GM21786 (cell line): ENCODE results near the gene PRR23C.
"Not testable (repeated sequence)": the region's sequence is repeated elsewhere in the genome, so short reads cannot be mapped to it uniquely, and the experiment has no call there.

Experiments
- ATAC-seq: cut with Tn5 transposase; IDR thresholded peaks from one replicate; pipeline ENCODE4 v1.9.1; 2021; ENCODE audit not compliant: unreplicated experiment

PRR23C gene

GRCh38 chr3:139044366-139045210 lies at the start of gene PRR23C:
Gene PRR23C, minus strand, starts transcription at chr3:139044892. Its CDS starts 272 bp downstream, at chr3:139044620.
- ATAC-seq: no peak

GRCh38 chr3:139093840-139094239 lies 49.1 kb upstream of the PRR23C start:
- ATAC-seq: no peak

GRCh38 chr3:139088462-139089324 lies 44.0 kb upstream of the PRR23C start:
- ATAC-seq: no peak

- ATAC-seq: no peak
Observed at GRCh38 chr3:139087621-139088020, 42.9 kb upstream of the PRR23C start.

- ATAC-seq: no peak
Observed at GRCh38 chr3:139084176-139084575, 39.5 kb upstream of the PRR23C start.

DNA sequence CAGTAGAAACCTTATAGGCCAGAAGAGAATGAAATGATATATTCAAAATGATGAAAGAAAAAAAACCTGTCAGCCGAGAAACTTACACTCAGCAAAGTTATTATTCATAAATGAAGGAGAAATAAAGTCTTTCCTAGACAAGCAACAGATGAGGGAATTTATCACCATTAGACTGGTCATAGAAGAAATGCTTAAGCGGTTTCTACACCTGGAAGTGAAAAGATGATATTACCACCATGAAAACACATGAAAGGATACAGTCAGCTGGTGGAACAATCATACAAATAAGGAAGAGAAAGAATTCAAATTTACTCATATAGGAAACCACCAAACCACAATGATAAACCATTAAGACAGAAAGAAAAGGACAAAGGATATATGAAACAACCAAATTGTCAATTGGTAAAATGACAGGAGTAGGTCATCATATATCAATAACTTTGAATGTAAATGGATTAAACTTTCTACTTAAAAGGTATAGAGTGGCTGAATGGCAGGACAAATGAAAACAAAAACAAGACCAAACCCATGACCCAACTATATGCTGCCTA lies 29.9 kb upstream of the PRR23C start:
- no peak for ATAC-seq

DNA sequence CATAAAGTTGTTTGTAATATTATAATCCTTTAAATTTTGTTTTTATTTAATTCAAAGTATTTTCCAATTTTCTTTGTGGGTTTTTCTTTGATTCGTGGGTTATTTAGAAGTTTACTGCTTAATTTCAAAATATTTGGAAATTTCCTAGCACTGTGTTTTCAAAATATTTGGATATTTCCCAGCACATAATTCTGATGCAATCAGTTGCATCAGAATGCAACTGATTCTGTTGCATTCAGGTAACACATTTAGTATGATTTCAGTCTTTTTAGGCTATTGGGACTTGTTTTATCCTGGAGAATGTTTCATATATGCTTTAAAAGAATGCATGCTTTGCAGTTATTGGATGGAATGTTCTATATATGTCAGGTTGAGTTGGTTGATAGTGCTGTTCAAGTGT lies 18.2 kb upstream of the PRR23C start:
- ATAC-seq: no peak

DNA sequence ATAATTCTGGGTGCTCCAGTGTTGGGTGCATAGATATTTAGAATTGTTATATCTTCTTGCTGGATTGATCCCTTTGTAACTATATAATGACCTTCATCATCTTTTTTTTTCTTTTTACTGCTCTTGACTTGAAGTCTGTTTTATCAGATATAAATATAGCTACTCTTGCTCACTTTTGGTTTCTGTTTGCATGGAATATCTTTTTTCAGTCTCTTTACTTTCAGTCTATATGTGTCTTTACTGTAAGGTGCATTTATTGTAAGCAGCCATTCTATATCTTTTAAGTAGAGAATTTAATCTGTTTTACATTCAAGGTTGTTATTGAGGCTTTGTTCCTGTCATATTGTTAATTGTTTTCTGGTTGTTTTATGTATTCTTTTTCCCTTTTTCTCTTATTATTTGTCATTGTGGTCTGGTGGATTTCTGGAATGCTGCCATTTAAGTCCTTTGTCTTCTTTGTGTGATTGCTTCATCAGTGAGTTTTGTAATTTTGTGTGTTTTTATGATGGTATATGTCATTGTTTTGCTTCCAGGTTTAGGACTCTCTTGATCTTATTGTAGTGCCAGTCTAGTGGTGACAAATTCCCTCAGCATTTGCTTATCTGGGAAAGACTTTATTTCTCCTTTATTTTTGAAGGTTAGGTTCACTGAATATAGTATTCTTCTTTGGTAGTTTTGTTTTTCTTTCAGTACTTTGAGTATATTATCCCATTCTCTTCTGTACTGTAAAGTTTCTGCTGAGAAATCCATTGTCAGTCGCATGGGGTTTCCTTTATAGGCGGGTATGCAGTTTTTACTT lies 8.3 kb upstream of the PRR23C start:
- ATAC-seq: no peak

GRCh38 chr3:139043554-139044365 lies 932 bp downstream of the PRR23C start:
- no peak for ATAC-seq

DNA sequence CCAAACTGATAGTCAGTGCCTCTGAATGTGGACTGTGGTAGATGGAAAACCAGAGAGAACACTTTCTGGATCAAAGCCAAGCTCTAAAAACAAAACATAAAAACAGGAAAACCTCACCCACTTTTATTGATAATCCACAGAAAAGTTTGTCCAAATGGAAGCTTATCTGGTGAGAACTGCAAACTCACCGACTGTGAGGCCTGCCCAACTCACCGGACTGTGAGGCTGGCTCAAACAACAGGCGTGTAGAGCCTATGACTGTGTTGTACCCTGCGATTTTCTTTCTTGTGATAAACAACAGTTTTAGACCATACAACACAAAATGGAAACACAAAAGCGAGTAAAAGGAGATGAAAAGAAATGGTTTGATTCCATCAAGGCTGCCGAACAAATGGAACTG lies 7.2 kb downstream of the PRR23C start:
- ATAC-seq: no peak

DNA sequence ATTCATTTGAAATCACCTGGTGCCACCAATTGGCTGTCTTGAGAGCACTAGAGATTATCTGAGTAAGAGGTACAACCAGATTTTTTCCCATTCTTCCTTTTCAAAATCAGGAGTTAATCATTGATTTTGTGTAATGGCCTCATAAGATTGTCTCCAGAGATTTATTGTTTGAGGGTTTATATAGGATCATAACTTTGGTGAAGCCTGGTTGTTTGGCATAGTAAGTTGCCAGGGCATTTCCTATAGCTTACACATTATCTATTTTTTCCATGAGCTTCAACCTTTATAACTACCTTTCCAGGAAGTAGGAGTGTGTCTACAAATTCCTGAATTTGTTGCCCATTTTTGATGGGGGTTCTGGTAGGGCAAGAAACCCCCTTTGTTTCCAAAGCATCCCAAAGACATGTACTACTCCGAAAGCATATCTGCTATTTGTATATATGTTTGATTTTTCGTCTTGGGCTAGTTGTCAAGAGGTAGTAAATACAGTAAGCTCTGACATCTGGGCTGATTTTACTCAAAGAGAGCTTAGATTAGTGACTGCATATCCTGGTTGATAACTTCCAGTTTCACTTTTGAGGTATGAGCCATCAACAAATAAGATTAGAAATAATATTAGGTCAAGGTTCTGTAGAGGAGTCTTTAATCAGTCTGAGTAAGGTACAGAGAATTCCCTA lies 12.2 kb downstream of the PRR23C start:
- no peak for ATAC-seq

GRCh38 chr3:139030576-139030975 lies 14.1 kb downstream of the PRR23C start:
- ATAC-seq: not testable (repeated sequence)

DNA sequence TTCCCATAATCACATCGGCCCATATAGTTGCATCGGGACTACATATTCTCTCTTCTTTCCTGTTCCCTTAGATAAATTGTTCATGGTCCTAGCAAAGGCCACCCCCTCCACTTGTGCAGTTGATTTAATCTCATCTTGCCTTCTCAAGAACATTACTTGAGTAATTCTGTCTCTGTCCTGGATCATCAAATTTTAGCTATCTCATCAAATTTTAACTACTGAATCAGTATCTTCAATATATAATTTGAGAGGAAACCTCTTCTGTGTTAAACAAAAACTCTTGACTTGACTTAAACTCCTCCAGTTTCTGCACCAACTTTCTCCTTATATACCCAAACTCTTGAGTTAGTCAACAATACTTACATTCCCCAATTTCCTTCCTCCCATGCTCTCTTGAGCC lies 19.7 kb downstream of the PRR23C start:
- no peak for ATAC-seq

- no peak for ATAC-seq
Observed at GRCh38 chr3:139020868-139021234, 23.8 kb downstream of the PRR23C start, which contains the start of gene PRR23B. Gene PRR23B, minus strand, starts transcription at chr3:139020926. Its CDS starts 265 bp downstream, at chr3:139020661.

- no peak for ATAC-seq
Observed at GRCh38 chr3:139020036-139020867, 24.4 kb downstream of the PRR23C start.

DNA sequence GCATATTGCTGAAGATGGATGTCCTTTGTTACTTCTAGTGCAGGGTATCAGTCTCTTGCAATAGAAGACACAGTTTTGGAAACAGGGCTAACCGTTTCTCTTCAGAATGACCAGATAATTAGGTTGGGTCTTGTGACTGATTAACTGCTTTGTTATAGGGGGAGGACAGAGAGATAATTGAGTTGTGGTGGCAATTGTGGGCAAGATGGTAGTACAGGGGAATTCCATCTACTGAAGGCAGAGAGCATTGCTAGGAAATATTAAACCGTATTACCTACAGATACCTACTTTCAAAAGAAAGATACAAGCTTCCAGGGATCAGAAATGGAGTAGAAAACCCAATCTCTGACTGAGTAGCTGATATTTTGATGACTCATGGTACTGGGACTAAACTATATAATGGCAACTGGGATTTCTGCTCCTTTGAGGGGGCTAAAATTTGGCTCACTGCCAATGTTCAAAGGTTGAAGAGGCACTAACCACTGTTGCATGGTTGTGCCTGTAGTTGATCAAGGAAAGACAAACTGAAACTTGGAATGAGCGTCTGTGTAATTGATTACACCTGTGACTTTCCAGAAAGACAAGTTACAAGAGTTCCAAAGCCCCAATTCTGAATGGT lies 28.2 kb downstream of the PRR23C start:
- no peak for ATAC-seq

DNA sequence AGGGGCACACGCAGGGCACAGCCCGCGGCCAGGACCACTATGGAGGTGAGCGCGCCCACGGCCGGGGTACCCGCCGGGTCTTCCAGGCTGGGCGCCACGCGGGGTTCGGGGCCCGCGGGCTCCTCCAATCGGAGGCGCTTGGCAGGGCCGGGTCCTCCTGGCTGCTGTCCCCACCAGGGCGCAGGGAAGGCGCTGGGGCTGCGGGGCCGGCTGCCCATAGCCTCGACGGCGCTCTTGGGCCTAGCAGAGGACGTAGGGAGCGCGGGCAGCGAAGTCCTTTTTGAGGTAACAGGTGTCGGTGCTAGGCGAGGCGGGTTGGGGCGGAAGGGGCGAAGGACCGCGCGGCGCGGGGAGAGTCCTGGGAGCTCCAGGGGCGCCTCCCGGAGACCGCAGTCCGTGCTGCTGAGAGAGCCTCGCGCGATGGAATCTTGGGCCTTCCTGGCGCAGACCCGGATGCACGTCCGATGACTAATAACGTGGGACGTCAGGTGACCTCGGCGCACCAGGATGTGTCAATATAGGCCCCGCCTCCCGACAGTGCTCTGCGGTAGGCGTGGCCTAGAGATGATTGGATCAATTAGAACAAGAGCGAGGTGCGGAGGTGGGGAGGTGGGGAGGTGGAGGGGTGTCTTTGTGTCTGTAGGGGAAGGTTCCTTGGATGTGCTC lies 38.5 kb downstream of the PRR23C start, which contains the start of gene PRR23A:
TSS of gene PRR23A (minus strand) at position 218 of the 666 bp plus-strand sequence. CDS start at position 218, 0 bp downstream.
- no peak for ATAC-seq
